ENCODE data around the gene TMEM187. TPM values are rescaled to one million over a fixed set of nuclear protein-coding genes. Genes with fewer than 3 reads are reported as not detected.

Gene TMEM187
- total and polyA plus RNA-seq, 12 donors: 3.4 to 13.2 (median 7.5) TPM

DNA sequence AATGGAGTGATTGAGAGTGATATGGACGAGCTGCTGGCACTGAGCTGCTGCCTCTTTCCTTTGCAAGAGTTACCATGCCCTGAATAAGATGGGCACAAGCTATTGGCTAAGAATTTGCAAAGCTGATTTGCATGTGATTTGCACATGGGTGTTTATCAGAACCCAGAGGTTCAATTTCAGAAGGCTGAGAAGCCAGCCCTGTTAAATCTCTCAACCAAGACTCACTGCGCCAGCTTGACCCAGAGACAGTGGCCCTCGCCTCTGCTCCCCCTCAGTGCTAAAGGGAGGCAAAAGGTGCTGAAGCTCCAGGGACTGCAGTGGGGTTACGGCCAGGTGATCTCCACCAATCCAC lies 47.2 kb upstream of the TMEM187 start:
- Histone ChIP-seq H3K4me3 (peak overlapping the region in 7 of 10 donors; percentile 11 to 71 (median 37)), H3K9me3 (no peaks in the 10 kb centered on the region), H3K36me3 (peaks cover 0 to 13% (median 0%) of the 10 kb centered on the region in 9 donors), H3K4me1 (peaks cover 0 to 84% (median 57%) of the 10 kb centered on the region in 9 donors), H3K27me3 (peaks cover 0 to 60% (median 0%) of the 10 kb centered on the region in 7 donors), H3K27ac (peak overlapping the region; percentile 50 to 99 (median 97))
- intact Hi-C loops (cut with DNase I): loop anchor here in 4 of 10 donors (10.0 kb wide), 2 partner anchors 111 to 131 kb away; partner anchors contain the start of genes IDH3G (in 3 of the 4) and SSR4 (in 3 of the 4)
- ATAC-seq: no peak
- TF ChIP-seq CTCF (IDR thresholded peaks at IDR 0.05): no peak
- DNase-seq: no peak
- 83 to 93% methylated on average over 4 of the region's 4 CpGs for WGBS, 2 donors

DNA sequence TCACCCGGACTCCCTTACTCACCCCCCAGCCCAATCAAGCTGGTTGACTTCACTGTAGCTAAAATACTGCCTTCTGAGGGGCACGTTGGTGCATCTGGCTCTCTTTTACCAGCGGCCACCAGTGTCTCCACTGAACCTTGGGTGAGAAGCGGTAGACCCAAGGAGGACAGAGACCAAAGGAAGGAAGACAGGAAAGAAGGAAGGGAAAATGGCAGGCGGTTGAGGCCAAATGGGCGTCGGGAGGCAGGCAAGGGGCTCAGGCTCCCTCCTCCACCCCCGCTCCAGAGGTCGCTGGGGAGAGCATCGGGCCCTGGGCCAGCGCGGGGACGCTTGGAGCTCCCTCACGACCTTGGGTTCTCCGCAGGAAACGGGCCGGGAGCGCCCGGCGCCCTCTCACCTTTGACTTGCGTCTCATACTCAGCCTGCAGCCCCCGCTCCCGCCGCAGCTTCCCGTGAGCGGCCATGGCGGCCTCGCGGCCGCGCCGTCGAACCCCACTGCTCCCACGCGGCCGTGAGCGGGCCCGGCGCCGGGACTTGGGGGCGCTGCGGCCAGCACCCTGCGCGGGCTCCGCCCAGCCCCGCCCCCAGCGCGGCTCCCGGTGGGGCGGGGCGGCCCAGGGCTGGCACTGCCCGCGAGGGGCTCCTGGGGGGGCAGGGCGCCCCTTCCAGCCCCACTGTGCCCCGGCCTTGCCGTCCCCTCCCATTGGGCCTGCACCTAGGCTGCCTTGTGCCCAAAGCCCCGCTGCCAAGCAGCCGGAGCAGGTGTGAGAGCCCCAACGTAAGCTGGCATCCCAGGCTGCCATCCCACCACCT lies 46.6 kb upstream of the TMEM187 start, which contains the start of gene ARHGAP4:
Gene ARHGAP4 (minus strand): TSS at position 526 of the 813 bp plus-strand sequence. CDS start 62 bp downstream, at position 464.
- Histone ChIP-seq H3K4me1 (peaks cover 0 to 81% (median 57%) of the 10 kb centered on the region in 9 donors), H3K36me3 (peaks cover 0 to 19% (median 0%) of the 10 kb centered on the region in 9 donors), H3K27ac (peak within 1 kb of the TSS; percentile 94 to 99 (median 97)), H3K9me3 (no peaks in the 10 kb centered on the region), H3K27me3 (peaks cover 0 to 54% (median 0%) of the 10 kb centered on the region in 7 donors), H3K4me3 (peak within 1 kb of the TSS in 8 of 10 donors; percentile 51 to 71 (median 61))
- intact Hi-C loops (cut with DNase I): loop anchor here in 4 of 10 donors (10.0 kb wide), 2 partner anchors 111 to 131 kb away; partner anchors contain the start of genes IDH3G (in 3 of the 4) and SSR4 (in 3 of the 4)
- ATAC-seq (no peak), DNase-seq (no peak)
- no peak for TF ChIP-seq CTCF (IDR thresholded peaks at IDR 0.05)
- 14 to 30% methylated on average over 14 to 49 of the region's 59 CpGs for WGBS, 2 donors

- no peak for ATAC-seq
- no peak for TF ChIP-seq CTCF (IDR thresholded peaks at IDR 0.05)
- H3K4me3 ChIP-seq: peak overlapping the region in 8 of 10 donors; percentile 11 to 71 (median 61)
- H3K9me3 ChIP-seq: no peaks in the 10 kb centered on the region
- H3K27me3 ChIP-seq: peaks cover 0 to 49% (median 0%) of the 10 kb centered on the region in 7 donors
- intact Hi-C loops (cut with DNase I): loop anchor here in 4 of 10 donors (10.0 kb wide), 2 partner anchors 112 to 132 kb away; partner anchors contain the start of genes IDH3G (in 3 of the 4) and SSR4 (in 3 of the 4)
- DNase-seq: no peak
- H3K4me1 ChIP-seq: peaks cover 0 to 78% (median 57%) of the 10 kb centered on the region in 9 donors
- peak overlapping the region; percentile 94 to 99 (median 97) for H3K27ac ChIP-seq
- 25 to 30% methylated on average over 1 to 4 of the region's 4 CpGs for WGBS, 2 donors
- H3K36me3 ChIP-seq: peaks cover 0 to 20% (median 0%) of the 10 kb centered on the region in 9 donors
These were observed 46.0 kb upstream of the TMEM187 start for GRCh38 chrX:153926552-153926857.
